Osteocyte (in vitro differentiated cells): ENCODE results near the gene ZNF331. TPM values are rescaled to one million over a fixed set of nuclear protein-coding genes. Genes with fewer than 3 reads are reported as not detected.

Source experiments
- DNase-seq: peaks from one replicate; pipeline ENCODE4 v3.0.0; 2021; ENCODE audit warnings: mixed read lengths; ENCODE audit not compliant: unreplicated experiment; ENCODE audit errors: extremely low spot score
- H3K27ac Mint-ChIP-seq: one replicate; pipeline ENCODE4 v1.8.0; 2021; ENCODE audit warnings: mild to moderate bottlenecking, mixed read lengths; ENCODE audit not compliant: unreplicated experiment
- H3K27me3 Mint-ChIP-seq: one replicate; pipeline ENCODE4 v1.8.0; 2021; ENCODE audit warnings: mixed read lengths; ENCODE audit not compliant: unreplicated experiment
- H3K36me3 Mint-ChIP-seq: one replicate; pipeline ENCODE4 v1.8.0; 2021; ENCODE audit warnings: mixed read lengths; ENCODE audit not compliant: unreplicated experiment
- H3K4me1 Mint-ChIP-seq: one replicate; pipeline ENCODE4 v1.8.0; 2021; ENCODE audit warnings: mixed read lengths; ENCODE audit not compliant: unreplicated experiment
- H3K4me3 Mint-ChIP-seq: one replicate; pipeline ENCODE4 v1.8.0; 2021; ENCODE audit warnings: mild to moderate bottlenecking, moderate library complexity, mixed read lengths; ENCODE audit not compliant: unreplicated experiment
- H3K9me3 Mint-ChIP-seq: one replicate; pipeline ENCODE4 v1.8.0; 2021; ENCODE audit warnings: mixed read lengths; ENCODE audit not compliant: unreplicated experiment
- total RNA-seq: library from RNA; stranded (reverse); gene quantifications from 2 replicates; pipeline ENCODE4 v1.2.1, GENCODE V29; 2021
- TF ChIP-seq, protein P1 (sequence below): fragments of 200-600 bp; sonication (generic); IDR thresholded peaks from 2 replicates; pipeline ENCODE4 v1.5.0; 2021; ENCODE audit warnings: antibody characterized with exemption, mild to moderate bottlenecking, moderate library complexity

Gene ZNF331
- total RNA-seq, 1 donor from 2014 or later: 7.4 TPM

DNA sequence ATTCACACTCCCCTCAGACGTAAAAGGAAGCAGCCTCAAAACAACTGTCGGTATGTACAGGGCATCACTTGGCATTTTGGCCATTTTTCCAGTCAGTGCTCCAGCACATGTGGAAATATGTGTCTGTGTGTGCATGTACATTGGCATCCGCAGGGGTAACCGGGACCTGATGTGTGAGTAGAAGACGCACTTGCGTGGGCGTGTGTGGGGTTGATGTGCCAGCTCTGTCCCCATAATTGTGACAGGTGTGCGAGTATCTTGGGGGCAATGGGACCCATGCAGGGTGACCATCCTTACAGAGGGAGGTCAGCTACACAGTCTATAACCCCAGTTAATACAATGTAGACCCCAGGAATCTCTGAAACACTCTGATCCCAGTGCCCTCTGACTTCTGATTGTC is 7.3 kb upstream of the ZNF331 start:
- H3K27ac Mint-ChIP-seq: no peak overlapping the region
- H3K4me1 Mint-ChIP-seq: no peaks in the 10 kb centered on the region
- DNase-seq: peak; percentile 30
- peaks cover 19% of the 10 kb centered on the region for H3K9me3 Mint-ChIP-seq
- H3K4me3 Mint-ChIP-seq: no peak overlapping the region
- TF ChIP-seq, protein P1, sequence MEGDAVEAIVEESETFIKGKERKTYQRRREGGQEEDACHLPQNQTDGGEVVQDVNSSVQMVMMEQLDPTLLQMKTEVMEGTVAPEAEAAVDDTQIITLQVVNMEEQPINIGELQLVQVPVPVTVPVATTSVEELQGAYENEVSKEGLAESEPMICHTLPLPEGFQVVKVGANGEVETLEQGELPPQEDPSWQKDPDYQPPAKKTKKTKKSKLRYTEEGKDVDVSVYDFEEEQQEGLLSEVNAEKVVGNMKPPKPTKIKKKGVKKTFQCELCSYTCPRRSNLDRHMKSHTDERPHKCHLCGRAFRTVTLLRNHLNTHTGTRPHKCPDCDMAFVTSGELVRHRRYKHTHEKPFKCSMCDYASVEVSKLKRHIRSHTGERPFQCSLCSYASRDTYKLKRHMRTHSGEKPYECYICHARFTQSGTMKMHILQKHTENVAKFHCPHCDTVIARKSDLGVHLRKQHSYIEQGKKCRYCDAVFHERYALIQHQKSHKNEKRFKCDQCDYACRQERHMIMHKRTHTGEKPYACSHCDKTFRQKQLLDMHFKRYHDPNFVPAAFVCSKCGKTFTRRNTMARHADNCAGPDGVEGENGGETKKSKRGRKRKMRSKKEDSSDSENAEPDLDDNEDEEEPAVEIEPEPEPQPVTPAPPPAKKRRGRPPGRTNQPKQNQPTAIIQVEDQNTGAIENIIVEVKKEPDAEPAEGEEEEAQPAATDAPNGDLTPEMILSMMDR: no peak
- H3K36me3 Mint-ChIP-seq: peaks cover 7% of the 10 kb centered on the region
- no peaks in the 10 kb centered on the region for H3K27me3 Mint-ChIP-seq

DNA sequence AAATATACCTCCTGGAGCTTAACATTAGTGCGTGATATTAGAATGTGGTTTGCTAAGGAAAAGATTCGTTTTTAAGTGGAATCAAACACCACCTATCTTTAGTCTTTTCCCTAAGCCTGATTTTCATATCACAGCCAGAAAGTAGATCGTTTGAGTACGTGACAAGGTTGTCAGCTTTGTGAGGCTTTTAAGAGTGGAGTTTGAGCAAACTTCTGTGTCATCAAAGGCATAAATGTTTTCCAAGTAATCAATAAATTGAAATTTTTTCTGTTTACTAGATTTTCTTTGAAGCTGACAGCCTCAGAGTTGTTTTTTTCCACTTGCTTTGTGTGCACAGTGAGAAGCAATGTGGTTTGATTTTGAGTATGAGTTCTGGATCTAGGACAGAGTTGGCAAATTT is 6.5 kb upstream of the ZNF331 start:
- Mint-ChIP-seq H3K4me1 (no peaks in the 10 kb centered on the region), H3K9me3 (peaks cover 12% of the 10 kb centered on the region), H3K27me3 (no peaks in the 10 kb centered on the region), H3K36me3 (peaks cover 3% of the 10 kb centered on the region), H3K4me3 (no peak overlapping the region), H3K27ac (no peak overlapping the region)
- TF ChIP-seq, protein P1: no peak
- no peak for DNase-seq

DNA sequence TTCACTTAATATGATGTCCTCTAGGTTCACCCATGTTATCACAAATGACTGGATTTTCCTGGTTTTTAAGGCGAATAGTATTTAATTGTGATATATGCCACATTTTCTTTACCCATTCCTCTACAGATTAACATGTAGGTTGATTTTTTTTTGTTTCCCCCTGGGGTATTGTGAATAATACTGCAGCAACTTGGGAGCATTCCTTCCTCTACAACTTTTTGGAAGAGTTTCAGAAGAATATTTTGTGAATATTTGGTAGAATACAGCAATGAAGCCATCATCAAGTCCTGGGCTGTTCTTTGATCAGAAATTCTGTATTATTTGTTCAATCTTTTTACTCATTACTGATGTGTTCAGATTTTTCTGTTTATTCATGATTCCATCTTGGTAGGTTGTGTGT is 5.6 kb upstream of the ZNF331 start:
- Mint-ChIP-seq H3K4me1 (no peaks in the 10 kb centered on the region), H3K27me3 (no peaks in the 10 kb centered on the region), H3K4me3 (no peak overlapping the region), H3K27ac (no peak overlapping the region), H3K9me3 (peaks cover 10% of the 10 kb centered on the region), H3K36me3 (peaks cover 3% of the 10 kb centered on the region)
- TF ChIP-seq, protein P1: no peak
- DNase-seq: no peak

DNA sequence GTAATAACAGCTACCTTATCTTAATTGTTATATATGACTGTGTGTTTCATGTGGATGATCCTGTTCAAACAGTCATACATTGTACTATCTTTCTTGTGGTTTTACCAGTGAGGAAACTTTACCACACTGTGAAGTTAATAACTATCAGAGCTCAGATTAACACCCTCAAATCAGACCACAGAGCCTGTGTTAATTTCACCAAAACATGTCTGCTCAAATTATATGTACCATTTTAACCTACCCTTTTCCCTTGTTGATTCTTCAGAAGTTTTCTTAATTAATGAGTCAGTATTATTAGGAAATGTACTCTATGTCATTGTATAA is 1.8 kb upstream of the ZNF331 start:
- peak overlapping the region; percentile 10 for H3K4me3 Mint-ChIP-seq
- TF ChIP-seq, protein P1: no peak

DNA sequence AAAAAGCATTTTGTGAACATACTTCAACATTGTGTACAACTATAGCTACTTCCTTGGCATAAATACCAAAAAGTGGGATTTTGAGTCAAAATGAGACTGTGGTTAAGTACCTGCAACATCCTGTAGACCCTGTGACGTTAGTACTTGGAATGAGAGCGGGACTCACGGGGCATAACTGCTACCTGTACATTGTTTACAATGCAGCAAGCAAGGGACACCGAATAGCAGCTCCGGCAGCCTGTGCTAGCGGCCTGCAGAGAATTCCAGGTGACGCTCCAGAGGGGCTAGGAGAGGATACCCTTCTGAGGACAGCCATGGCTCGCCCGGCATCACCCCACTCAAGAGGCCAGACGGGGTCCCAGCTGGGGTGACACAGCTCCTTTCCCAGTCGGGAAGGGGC is 824 bp upstream of the ZNF331 start:
- H3K4me1 Mint-ChIP-seq: peaks cover 9% of the 10 kb centered on the region
- H3K4me3 Mint-ChIP-seq: peak overlapping the region; percentile 92
- no peak for DNase-seq
- H3K9me3 Mint-ChIP-seq: no peaks in the 10 kb centered on the region
- peaks cover 6% of the 10 kb centered on the region for H3K36me3 Mint-ChIP-seq
- TF ChIP-seq, protein P1: no peak
- H3K27me3 Mint-ChIP-seq: no peaks in the 10 kb centered on the region
- H3K27ac Mint-ChIP-seq: no peak overlapping the region

More for the DNA sequence above, 1.8 kb upstream of the ZNF331 start:
- no peak overlapping the region for H3K27ac Mint-ChIP-seq
- no peaks in the 10 kb centered on the region for H3K9me3 Mint-ChIP-seq
- no peak for DNase-seq
- peaks cover 9% of the 10 kb centered on the region for H3K4me1 Mint-ChIP-seq
- peaks cover 6% of the 10 kb centered on the region for H3K36me3 Mint-ChIP-seq
- no peaks in the 10 kb centered on the region for H3K27me3 Mint-ChIP-seq
